Ammon's horn (tissue), 1 donor: Measurements from ENCODE around the gene NOL4L.

Source experiments
- DNase-seq: peaks from one replicate; pipeline ENCODE4 v3.0.0-alpha.2; 2016; ENCODE audit warnings: low spot score

Gene NOL4L

DNA sequence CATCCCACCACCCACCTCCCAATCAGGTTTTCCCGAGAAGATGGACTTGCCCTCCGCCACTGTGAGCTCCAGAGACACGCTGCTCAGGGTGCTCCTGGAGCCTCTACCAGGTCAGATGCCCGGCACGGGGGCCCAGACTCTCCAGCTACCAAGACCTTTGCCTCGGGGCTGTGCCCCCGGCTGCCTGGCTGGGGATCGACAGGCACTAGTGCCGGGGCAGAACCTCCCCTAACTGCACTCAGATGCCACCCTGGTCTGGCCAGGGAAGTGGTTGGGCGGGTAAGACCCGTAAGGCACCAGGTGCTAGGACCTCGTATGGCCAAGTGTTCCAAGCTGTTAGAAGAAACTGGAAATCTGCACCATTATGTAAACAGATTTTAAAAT, 126.3 kb downstream of the NOL4L start:
- DNase-seq, result no peak

DNA sequence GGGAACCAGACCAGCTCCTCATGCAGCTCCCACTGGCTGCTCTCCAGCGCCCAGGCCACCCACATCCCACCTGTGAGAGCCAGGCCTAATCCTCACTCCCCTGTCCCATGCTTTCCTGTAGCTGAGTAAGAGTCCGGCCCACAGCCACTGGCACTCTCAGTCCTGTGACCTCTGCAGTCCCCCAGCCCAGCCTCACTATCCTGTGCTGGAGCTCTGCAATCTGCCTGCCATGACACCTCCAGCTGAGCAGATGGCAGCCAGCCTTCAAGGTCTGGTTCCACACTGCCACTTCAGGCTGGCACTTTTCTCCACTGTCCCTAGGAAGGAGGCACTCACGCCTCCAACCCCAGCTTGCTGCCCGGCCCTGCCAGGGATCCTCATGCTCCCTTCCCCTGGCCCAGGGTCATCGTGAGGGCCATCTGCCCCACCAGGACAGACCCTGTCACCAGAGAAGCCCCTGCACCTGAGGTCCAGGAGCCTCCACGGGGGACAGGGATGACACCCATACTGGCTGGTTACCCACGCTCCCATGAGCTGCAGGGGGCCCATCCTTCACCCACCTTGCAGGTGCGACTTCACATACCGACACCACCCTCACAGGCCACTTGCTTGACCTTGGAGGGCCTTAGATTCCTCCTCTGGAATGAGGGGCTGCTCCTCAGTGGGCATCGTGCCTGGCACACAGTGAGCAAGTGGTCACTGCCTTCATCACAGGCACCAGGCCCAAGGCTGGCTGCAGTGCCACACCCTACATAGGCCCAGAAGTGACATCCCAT, 126.9 kb downstream of the NOL4L start:
- no peak for DNase-seq

DNA sequence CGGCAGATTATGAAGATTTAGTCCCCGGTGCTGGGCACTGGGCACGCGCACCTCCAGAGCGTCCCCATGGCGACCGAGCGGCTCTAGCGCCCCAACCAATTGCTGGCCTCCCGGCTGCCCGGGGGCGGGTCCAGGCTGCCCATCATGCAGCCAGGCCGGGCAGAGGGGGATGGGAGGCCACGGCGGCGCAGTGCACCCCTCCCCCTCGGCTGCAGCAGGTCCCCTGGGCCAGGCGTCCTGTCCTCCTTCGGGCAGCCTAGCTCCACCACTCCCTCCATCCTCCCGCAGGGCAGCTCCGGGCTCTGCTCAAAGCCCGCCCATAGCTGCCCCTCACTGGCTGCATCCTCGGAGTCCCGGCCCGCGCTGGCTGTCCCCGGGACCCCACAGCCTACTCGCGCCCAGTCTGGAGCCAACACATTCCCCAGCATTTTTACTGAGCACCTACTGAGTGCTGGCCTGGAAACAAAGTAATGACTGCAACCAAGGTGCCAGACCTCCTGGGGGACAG, 127.6 kb downstream of the NOL4L start:
- peak; percentile 87 for DNase-seq

DNA sequence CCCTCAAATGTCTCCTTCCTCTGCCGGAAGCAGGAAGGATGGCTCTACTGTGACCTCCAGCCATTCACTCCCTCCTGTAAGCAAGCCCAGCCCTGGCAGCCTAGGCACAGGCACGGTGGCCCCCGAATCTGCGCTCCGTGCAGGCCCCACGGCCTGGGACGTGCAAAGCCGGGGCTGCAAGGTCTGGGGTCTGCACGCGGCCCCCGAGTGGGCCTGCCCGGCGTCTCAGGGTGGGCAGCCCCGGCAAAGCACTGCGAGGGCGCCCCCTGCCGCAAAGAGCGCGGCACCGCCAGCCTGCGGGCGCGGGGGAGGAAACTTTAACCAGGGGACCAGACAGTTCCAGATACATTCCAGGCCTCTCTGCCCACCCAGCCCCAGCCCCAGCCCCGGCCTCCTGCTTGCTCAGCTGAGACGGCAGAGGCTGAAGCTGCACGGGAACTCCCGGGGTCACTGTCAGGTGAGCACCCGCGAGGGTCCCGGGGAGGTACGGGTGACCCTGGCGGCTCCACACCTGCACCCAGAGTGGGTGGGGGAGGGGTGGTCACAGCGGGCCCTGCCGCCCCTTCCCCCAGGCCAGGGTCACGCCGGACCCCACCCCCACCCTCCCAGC, 128.2 kb downstream of the NOL4L start:
- no peak for DNase-seq

DNA sequence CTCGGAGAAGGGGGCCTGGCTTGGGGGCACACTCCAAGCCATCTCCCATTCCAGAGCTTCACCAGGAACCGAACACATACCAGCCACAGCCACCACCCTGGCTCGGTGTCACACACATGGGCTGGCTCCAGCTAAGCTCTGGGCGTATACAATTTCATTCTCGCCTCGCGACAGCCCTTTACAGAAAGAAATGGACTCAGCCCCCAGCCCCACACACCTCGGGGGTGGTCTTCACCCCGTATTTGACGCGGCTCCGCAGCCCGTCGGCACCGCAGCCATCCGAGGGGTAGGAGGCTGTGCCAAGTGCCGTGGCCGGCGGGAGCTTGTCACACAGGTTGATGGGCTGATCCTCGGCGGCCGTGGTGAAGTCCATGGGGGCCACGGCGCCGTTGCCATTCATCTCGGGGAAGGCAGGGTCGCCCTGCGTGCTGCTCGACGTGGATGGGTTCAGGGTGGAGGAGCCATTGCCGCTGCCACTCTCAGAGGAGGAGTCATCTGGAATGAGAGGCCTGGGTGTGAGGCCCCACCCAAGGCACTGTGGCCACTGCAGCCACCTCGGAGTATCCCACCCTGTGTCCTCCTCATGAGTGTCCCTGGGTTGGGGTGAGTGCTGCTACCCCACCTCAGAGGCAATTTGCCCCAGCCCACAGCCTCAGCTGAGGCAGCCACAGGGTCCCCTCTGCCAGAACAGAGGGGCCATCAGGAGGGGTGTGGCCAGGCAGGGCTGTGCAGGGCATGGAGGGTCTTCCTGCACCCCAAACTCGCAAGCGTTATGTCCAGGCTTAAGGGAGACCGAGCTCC, 129.0 kb downstream of the NOL4L start:
- DNase-seq, result no peak

- no peak for DNase-seq
Measured at GRCh38 chr20:32455171-32455900, 129.8 kb downstream of the NOL4L start.

- DNase-seq, result no peak
Measured at GRCh38 chr20:32454164-32455145, 130.7 kb downstream of the NOL4L start.

GRCh38 chr20:32453467-32454163, 131.5 kb downstream of the NOL4L start:
- DNase-seq, result no peak

DNA sequence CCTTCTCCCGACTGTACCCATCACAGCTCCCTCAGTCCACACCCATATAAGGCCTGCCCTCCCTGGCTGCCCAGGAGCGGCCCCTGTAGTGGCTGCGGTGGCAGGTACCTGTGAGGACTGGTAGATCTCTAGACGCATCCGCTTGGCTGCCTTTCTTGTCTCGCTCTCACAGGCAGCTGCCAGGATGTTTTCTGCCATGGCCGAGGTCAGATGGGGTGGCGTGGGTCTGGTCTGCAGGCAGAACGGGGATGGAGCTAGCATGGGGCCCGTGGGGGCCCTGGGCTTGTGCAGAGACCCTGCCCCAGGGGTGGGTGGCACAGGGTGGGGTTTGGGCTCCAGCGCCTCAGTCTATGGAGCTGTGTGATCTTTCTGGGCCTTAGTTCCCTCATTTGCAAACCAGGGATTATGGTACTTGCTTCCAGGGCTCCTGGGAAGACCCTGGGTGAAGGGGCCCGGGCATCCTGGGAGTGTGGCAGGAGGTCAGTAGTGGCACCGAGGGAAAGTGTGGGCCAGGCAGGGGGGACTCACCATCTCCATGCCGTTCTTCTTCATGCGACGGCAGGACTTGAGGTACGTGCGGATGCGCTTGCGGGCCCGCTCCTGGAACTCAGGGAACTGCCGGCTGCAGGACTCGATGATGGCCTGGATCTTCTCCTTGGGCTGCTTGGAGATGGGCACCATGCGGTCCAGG, 132.2 kb downstream of the NOL4L start:
- no peak for DNase-seq

DNA sequence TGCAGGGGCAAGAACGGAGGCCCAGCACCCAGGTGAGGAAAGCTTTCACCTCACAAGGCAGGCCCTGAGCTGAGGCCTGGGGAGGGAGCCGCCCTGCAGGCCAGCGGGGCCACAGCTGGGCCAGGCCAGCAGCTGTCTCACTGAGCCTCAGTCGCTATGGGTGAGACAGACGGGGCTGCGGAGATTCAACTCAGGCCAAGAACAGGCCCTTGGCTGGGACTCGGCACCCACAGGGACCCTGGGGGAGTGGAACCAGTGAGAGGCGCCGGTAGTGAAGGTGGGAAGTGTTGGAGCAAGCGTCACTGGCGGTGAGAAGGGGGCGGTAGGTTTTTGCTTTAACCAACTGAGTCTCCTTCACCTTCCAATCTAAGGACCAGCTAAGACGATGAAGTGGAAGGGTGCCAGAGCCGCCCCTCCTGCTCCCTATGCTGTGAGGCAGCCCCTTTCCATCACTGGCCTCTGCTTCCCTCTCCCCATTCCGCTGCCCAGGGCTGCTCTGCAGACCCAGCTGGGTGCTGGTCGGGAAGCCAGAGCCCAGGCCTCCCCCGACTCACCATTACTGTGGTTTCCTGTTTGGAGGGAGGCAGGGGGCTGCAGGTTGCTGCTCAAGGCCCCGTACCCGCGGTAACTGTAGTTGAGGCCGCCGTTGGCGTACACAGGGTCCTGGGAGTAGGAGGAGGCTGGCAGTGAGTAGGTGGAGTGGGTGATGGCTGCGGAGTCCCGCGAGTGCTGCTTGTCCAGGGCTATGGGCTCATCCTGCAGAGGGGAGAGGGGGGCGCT, 133.3 kb downstream of the NOL4L start:
- DNase-seq, result no peak

DNA sequence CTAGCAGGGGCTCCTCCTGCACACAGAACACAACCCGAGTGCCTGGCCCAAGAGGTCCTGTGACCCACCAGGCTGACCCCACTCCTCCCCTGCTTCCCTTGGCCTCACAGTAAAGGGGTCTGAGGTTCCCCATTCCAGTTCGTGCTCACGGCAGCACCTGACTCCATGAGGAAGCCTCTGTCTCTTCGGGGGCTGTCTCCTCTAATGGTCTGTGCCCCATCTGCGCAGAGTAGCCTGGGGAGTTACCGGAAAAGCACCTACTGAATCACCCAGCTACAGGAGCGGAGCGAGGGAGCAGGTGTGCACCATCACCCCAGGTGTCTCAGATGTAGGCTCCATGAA, 133.8 kb downstream of the NOL4L start:
- no peak for DNase-seq

GRCh38 chr20:32450484-32451061, 134.6 kb downstream of the NOL4L start:
- no peak for DNase-seq

DNA sequence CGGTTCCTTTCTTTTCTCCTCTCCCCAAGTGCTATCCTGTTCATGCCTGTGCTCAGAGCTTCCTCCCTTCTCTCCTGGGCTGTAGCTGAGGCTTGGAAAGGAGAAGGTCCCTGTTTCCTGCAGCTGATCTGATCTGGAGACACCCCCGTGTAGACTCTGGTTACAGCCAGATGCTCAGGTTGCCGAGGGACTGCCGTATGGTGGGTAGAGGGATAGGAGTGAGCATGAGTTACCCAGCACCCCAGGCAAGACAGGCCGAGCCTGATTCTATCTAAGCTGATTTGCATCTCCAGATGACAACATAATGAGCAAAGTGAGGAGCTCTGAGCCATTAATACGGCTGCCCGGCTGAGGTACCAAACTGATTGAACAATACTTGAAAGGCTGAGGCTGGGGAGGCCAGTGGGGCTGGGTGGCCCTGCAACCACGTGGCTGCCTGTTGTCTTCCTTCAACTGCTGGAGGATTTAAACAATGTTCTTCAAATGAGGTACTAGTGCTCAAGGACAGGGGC, 135.2 kb downstream of the NOL4L start:
- DNase-seq, result no peak

DNA sequence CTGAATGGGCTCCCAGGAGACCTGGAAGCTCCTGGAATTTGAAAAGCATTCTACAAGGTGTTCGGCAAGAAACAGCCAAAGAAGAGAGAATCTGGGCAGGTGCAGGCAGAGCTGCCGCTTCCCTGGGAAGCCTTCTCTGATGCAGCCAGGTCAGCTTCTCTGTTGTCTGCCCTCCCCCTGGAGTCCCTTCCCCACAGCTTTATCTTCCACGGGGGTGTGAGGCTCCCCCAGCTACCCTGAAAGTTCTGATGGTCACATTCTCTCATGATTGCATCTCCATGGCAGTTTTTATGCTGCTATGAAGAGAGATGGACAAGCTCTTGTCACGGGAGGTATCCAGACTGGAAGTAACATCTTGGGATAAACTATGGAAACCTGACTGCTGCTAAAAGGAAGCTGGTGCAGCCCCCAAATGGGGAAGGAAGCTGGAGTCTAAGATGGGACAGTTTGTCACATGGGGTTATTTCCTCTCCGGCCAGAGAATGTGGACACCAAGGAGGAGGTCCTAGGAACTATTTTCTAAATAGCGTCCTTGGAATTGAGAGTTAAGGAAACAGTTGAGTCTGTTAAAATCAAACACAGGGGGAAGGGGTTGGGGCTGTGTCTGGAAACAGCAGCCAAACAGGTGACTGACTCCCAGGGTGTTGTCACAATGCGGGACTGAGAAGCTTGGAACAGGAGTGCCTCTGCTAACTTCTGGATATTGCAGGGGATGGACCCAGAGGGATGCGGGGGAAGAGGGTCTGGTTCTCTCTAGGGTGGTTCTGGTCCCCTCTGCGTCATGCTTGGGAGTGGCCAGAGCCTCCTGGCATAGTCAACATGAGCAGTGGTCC, 135.9 kb downstream of the NOL4L start:
- no peak for DNase-seq

DNA sequence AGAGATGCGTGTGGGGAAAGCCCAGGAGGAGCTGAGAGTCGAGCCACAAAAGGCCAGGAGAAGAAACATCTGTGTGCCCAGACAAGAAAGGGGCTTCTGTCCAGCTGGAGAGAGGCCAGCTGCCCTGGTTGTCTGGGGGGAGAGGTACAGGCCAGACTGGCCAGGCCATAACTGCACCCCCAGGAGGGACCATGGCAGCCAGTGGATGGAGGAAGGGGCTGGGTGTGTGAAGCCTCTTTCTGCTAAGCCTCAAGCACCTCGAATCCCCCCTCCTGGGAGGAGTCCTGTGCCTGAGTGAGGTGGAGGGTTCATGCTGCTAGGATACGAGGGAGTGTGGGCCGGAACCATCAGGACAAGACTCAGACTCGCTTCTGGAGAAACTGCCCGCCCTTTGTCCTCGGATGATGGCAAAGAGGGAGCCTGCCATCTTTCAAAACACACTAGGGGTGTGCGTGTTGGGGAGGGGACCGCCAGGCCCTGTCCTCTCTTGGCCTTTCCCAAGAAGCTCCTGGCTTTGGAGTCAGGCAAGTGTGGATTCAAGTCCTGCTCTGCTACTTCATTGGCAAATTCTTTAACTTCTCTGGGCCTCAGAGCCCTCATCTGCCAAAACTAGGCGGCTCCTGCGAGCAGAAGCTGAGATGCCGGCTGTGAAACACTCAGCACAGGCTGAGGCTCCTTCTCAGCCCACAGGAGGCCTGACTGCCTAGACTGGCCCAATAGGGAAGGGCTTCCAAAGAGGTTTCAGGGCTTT, 136.7 kb downstream of the NOL4L start:
- no peak for DNase-seq

- DNase-seq, result no peak
Measured at GRCh38 chr20:32447136-32448027, 137.8 kb downstream of the NOL4L start.
